Suprapubic skin (tissue), 4 donors: ENCODE results near the gene LILRA6. TPM values are rescaled to one million over a fixed set of nuclear protein-coding genes. Genes with fewer than 3 reads are reported as not detected.

Source experiments
- DNase-seq, 2 donors: peaks; one replicate each; pipeline ENCODE4 v3.0.0-alpha.2; 2019; ENCODE audit warnings: low spot score in 2 of 2
- H3K27ac ChIP-seq: fragments of 200-600 bp; sonication (generic); one replicate; pipeline ENCODE4 v1.5.1; 2019
- H3K27me3 ChIP-seq: fragments of 200-600 bp; sonication (generic); one replicate; pipeline ENCODE4 v1.5.1; 2019
- H3K36me3 ChIP-seq: fragments of 200-600 bp; sonication (generic); one replicate; pipeline ENCODE4 v1.5.1; 2019
- H3K4me1 ChIP-seq: fragments of 200-600 bp; sonication (generic); one replicate; pipeline ENCODE4 v1.5.1; 2019
- H3K4me3 ChIP-seq: fragments of 200-600 bp; sonication (generic); one replicate; pipeline ENCODE4 v1.5.1; 2019; ENCODE audit warnings: mild to moderate bottlenecking
- H3K9me3 ChIP-seq: fragments of 200-600 bp; sonication (generic); one replicate; pipeline ENCODE4 v1.5.1; 2019
- EP300 ChIP-seq: sonication (generic); formaldehyde crosslinking; IDR thresholded peaks from one replicate; pipeline ENCODE4 v1.6.1; 2017; ENCODE audit warnings: antibody characterized with exemption
- POLR2A ChIP-seq, 2 donors: fragments of 450-650 bp; IDR thresholded peaks; one replicate each; pipeline ENCODE4 v1.6.1; 2017; ENCODE audit warnings: antibody characterized with exemption in 2 of 2, mild to moderate bottlenecking in 2 of 2, moderate library complexity in 2 of 2
- POLR2AphosphoS5 ChIP-seq, 3 donors: sonication (generic); formaldehyde crosslinking; IDR thresholded peaks; one replicate each; pipeline ENCODE4 v1.6.1; 2017; ENCODE audit warnings: antibody characterized with exemption in 3 of 3
- WGBS: methylation state at CpG from one replicate; pipeline ENCODE4 v1.1.5; 2018; 5-methylcytosine and 5-hydroxymethylcytosine counted together
- total RNA-seq, 4 donors: library from RNA; depleted of rRNA; stranded (reverse); fragments of >200 nt; gene quantifications; one replicate each; pipeline ENCODE4 v1.1.0, GENCODE V29; 2016
- TF ChIP-seq, protein P1 (sequence below), 2 donors: fragments of 200-600 bp in 1 of 2; fragments of 450-650 bp in 1 of 2; sonication (generic) in 1 of 2; IDR thresholded peaks; one replicate each; pipeline ENCODE4 v1.5.1; 2016 to 2019; ENCODE audit warnings: antibody characterized with exemption in 2 of 2, mild to moderate bottlenecking in 1 of 2, moderate library complexity in 1 of 2

LILRA6 gene
- total RNA-seq, 4 donors from 2014 or later = 0.51 TPM; not detected in 3

DNA sequence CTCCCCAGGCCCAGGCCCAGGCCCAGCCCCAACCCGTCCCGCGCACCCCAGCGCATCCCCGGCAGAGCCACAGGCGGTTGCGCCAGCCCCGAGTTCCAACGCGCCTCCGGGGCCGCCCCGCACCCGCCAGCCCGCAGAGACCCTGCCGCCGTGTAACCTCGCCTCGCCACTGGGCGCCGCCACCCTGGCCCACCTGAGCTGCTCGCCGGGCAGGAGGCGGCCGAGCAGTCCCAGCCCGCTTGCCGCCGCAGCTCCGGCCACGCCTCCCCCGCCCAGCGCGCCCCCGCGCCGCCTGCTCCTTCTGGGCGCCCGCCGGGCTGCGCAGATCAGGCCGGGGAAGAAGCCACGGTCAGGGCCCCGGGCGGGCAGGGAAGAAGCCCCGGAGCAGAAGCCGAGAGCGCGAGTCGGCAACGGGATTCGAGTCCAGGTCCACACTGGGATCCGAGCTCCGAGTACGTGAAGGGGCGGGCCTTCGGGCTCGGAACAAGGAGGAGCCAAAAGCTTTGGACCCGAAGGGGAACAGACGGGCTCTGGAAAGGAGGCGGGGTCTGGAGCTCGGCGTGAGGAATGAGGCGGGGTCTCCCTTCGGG lies 53.4 kb downstream of the LILRA6 start, which contains the start of gene MBOAT7:
Gene MBOAT7, minus strand, starts transcription at position 436 of the 590 bp plus-strand sequence. CDS start 1,072 bp downstream, outside the sequence.
- TF ChIP-seq, protein P1, sequence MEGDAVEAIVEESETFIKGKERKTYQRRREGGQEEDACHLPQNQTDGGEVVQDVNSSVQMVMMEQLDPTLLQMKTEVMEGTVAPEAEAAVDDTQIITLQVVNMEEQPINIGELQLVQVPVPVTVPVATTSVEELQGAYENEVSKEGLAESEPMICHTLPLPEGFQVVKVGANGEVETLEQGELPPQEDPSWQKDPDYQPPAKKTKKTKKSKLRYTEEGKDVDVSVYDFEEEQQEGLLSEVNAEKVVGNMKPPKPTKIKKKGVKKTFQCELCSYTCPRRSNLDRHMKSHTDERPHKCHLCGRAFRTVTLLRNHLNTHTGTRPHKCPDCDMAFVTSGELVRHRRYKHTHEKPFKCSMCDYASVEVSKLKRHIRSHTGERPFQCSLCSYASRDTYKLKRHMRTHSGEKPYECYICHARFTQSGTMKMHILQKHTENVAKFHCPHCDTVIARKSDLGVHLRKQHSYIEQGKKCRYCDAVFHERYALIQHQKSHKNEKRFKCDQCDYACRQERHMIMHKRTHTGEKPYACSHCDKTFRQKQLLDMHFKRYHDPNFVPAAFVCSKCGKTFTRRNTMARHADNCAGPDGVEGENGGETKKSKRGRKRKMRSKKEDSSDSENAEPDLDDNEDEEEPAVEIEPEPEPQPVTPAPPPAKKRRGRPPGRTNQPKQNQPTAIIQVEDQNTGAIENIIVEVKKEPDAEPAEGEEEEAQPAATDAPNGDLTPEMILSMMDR (IDR thresholded peaks at IDR 0.05) = peak in 1 of 2 donors; percentile 14
- TF ChIP-seq POLR2A (IDR thresholded peaks at IDR 0.05) (no peak), EP300 (no peak), POLR2AphosphoS5 (IDR thresholded peaks at IDR 0.05) (no peak)
- 1% methylated on average over 23 of the region's 64 CpGs for WGBS
- Histone ChIP-seq H3K9me3 (no peaks in the 10 kb centered on the region), H3K4me1 (peaks cover 30% of the 10 kb centered on the region), H3K27ac (peak within 1 kb of the TSS; percentile 98), H3K4me3 (peak within 1 kb of the TSS; percentile 68), H3K27me3 (no peaks in the 10 kb centered on the region), H3K36me3 (peaks cover 23% of the 10 kb centered on the region)
- peak in 1 of 2 donors; percentile 83 for DNase-seq

GRCh38 chr19:54188215-54188871 lies 54.2 kb downstream of the LILRA6 start:
- H3K4me3 ChIP-seq = peak overlapping the region; percentile 68
- H3K4me1 ChIP-seq = peaks cover 30% of the 10 kb centered on the region
- no peak for DNase-seq
- no peaks in the 10 kb centered on the region for H3K9me3 ChIP-seq
- no peaks in the 10 kb centered on the region for H3K27me3 ChIP-seq
- no peak for TF ChIP-seq POLR2AphosphoS5 (IDR thresholded peaks at IDR 0.05)
- TF ChIP-seq, protein P1 (IDR thresholded peaks at IDR 0.05) = no peak
- TF ChIP-seq EP300 = no peak
- TF ChIP-seq POLR2A (IDR thresholded peaks at IDR 0.05) = no peak
- peaks cover 17% of the 10 kb centered on the region for H3K36me3 ChIP-seq
- H3K27ac ChIP-seq = peak overlapping the region; percentile 98
- WGBS = 17% methylated on average over 12 of the region's 12 CpGs

GRCh38 chr19:54186934-54187381 lies 55.6 kb downstream of the LILRA6 start:
- TF ChIP-seq, protein P1 (IDR thresholded peaks at IDR 0.05) = no peak
- no peak for TF ChIP-seq POLR2A (IDR thresholded peaks at IDR 0.05)
- no peak for TF ChIP-seq EP300
- TF ChIP-seq POLR2AphosphoS5 (IDR thresholded peaks at IDR 0.05) = no peak
- no peak overlapping the region for H3K27ac ChIP-seq
- H3K4me3 ChIP-seq = no peak overlapping the region
- peaks cover 24% of the 10 kb centered on the region for H3K4me1 ChIP-seq
- 78% methylated on average over 11 of the region's 11 CpGs for WGBS
- H3K9me3 ChIP-seq = no peaks in the 10 kb centered on the region
- H3K36me3 ChIP-seq = peaks cover 12% of the 10 kb centered on the region
- no peak for DNase-seq
- no peaks in the 10 kb centered on the region for H3K27me3 ChIP-seq

Other genes starting within 250 kb of the LILRA6 start
- not detected for gene VSTM1, start 178.9 kb downstream of the LILRA6 start, total RNA-seq
- gene TARM1, start 161.4 kb downstream of the LILRA6 start, total RNA-seq = not detected
- gene OSCAR, start 142.0 kb downstream of the LILRA6 start, total RNA-seq = 1 to 10 TPM in 3 of 4 donors, under 1 TPM in 1; 0.49 to 2.7 (median 1.8) TPM
- 10 to 100 TPM; 23.1 to 71.9 (median 46.4) TPM for gene NDUFA3, start 139.9 kb downstream of the LILRA6 start, total RNA-seq
- gene TFPT, start 127.1 kb downstream of the LILRA6 start, total RNA-seq = 10 to 100 TPM in 3 of 4 donors, 1 to 10 TPM in 1; 7.8 to 16.5 (median 11.5) TPM
- 10 to 100 TPM; 49.6 to 75.3 (median 55.4) TPM for gene PRPF31, start 127.0 kb downstream of the LILRA6 start, total RNA-seq
- 10 to 100 TPM; 27.3 to 40.7 (median 35.2) TPM for gene CNOT3, start 105.0 kb downstream of the LILRA6 start, total RNA-seq
- 1 to 10 TPM; 2.6 to 4.6 (median 4.0) TPM for gene LENG1, start 83.1 kb downstream of the LILRA6 start, total RNA-seq
- gene TMC4, start 69.6 kb downstream of the LILRA6 start, total RNA-seq = 10 to 100 TPM in 2 of 4 donors, 1 to 10 TPM in 2; 3.4 to 22.8 (median 9.0) TPM
- 10 to 100 TPM; 54.7 to 96.5 (median 58.7) TPM for gene MBOAT7, start 53.2 kb downstream of the LILRA6 start, total RNA-seq
- gene TSEN34, start 51.5 kb downstream of the LILRA6 start, total RNA-seq = 10 to 100 TPM; 42.7 to 76.3 (median 69.1) TPM
- 1,000 to 10,000 TPM; 1,403 to 3,061 (median 2,817) TPM for gene RPS9, start 41.9 kb downstream of the LILRA6 start, total RNA-seq
- 1 to 10 TPM in 3 of 4 donors, under 1 TPM in 1; 0.34 to 5.7 (median 2.9) TPM for gene LILRB3, start 19.8 kb downstream of the LILRA6 start, total RNA-seq
- gene LILRB5, start 14.5 kb upstream of the LILRA6 start, total RNA-seq = 1 to 10 TPM in 2 of 4 donors, under 1 TPM in 2; 0.68 to 3.4 (median 2.0) TPM
- gene LILRB2, start 38.3 kb upstream of the LILRA6 start, total RNA-seq = under 1 TPM in 3 of 4 donors, not detected in 1; 0.38 to 0.80 (median 0.64) TPM
- gene LILRA5, start 70.4 kb upstream of the LILRA6 start, total RNA-seq = not detected
- under 1 TPM in 3 of 4 donors, not detected in 1; 0.48 to 0.72 (median 0.55) TPM for gene LILRA4, start 96.4 kb upstream of the LILRA6 start, total RNA-seq
- gene LAIR1, start 122.1 kb upstream of the LILRA6 start, total RNA-seq = 1 to 10 TPM; 1.0 to 1.9 (median 1.5) TPM
- gene TTYH1, start 172.7 kb upstream of the LILRA6 start, total RNA-seq = 10 to 100 TPM; 11.2 to 20.4 (median 12.5) TPM
- 100 to 1,000 TPM in 2 of 4 donors, 10 to 100 TPM in 2; 80.4 to 410 (median 124) TPM for gene LENG8, start 206.4 kb upstream of the LILRA6 start, total RNA-seq
- 1 to 10 TPM; 3.1 to 7.9 (median 4.1) TPM for gene LENG9, start 221.0 kb upstream of the LILRA6 start, total RNA-seq
- 1 to 10 TPM; 4.2 to 9.4 (median 5.5) TPM for gene CDC42EP5, start 230.5 kb upstream of the LILRA6 start, total RNA-seq